Natural killer cell (primary cell): ENCODE results near the gene ACSS2. TPM values are rescaled to one million over a fixed set of nuclear protein-coding genes. Genes with fewer than 3 reads are reported as not detected.

Source experiments
- ATAC-seq, 3 donors: fragments of 150-1000 bp in 2 of 3; fragments of 200-7000 bp in 1 of 3; cut with Tn5 transposase; 1 replicate in 1 of 3; 2 replicates in 2 of 3; pipeline ENCODE4 v1.10.0; 2021; ENCODE audit warnings: mild to moderate bottlenecking in 2 of 3, moderate library complexity in 2 of 3
- DNase-seq, 2 donors: peaks; one replicate each; pipeline versions ENCODE4 v3.0.0 to v3.0.0-alpha.2; 2013 to 2021; ENCODE audit warnings: mixed read lengths in 1 of 2
- H3K27ac ChIP-seq: one replicate; pipeline ENCODE4 v1.5.1; 2013; ENCODE audit warnings: mild to moderate bottlenecking, low read length
- H3K27me3 ChIP-seq: one replicate; pipeline ENCODE4 v1.6.1; 2013; ENCODE audit warnings: low read length; ENCODE audit not compliant: control insufficient read depth, insufficient read depth
- H3K36me3 ChIP-seq: one replicate; pipeline ENCODE4 v1.6.1; 2013; ENCODE audit warnings: low read length; ENCODE audit not compliant: control insufficient read depth, insufficient read depth
- H3K4me1 ChIP-seq: one replicate; pipeline ENCODE4 v1.6.1; 2013; ENCODE audit warnings: low read length; ENCODE audit not compliant: control insufficient read depth, insufficient read depth
- H3K4me3 ChIP-seq: one replicate; pipeline ENCODE4 v1.5.1; 2013; ENCODE audit warnings: low read length
- H3K9me3 ChIP-seq: one replicate; pipeline ENCODE4 v1.6.1; 2013; ENCODE audit warnings: low read length; ENCODE audit not compliant: control insufficient read depth, insufficient read depth
- H3K27ac Mint-ChIP-seq, 2 donors: one replicate each; pipeline ENCODE4 v1.8.0; 2022; ENCODE audit warnings: mild to moderate bottlenecking in 2 of 2, mixed read lengths in 2 of 2, moderate library complexity in 1 of 2
- H3K27me3 Mint-ChIP-seq, 2 donors: one replicate each; pipeline ENCODE4 v1.8.0; 2022; ENCODE audit warnings: low read depth in 2 of 2, mixed read lengths in 2 of 2
- H3K36me3 Mint-ChIP-seq: one replicate; pipeline ENCODE4 v1.8.0; 2022; ENCODE audit warnings: mixed read lengths
- H3K4me1 Mint-ChIP-seq, 2 donors: one replicate each; pipeline ENCODE4 v1.8.0; 2022; ENCODE audit warnings: mixed read lengths in 2 of 2
- H3K4me3 Mint-ChIP-seq: one replicate; pipeline ENCODE4 v1.8.0; 2022; ENCODE audit warnings: mild to moderate bottlenecking, moderate library complexity, mixed read lengths
- H3K9me3 Mint-ChIP-seq, 2 donors: one replicate each; pipeline ENCODE4 v1.8.0; 2022; ENCODE audit warnings: mixed read lengths in 2 of 2
- CTCF ChIP-seq: fragments of 200-600 bp; IDR thresholded peaks from one replicate; pipeline ENCODE4 v1.8.0; 2022; ENCODE audit warnings: antibody characterized with exemption
- WGBS: methylation state at CpG from one replicate; pipeline ENCODE4 v1.1.7; 2013; ENCODE audit warnings: missing lambda C conversion rate; ENCODE audit not compliant: insufficient coverage; 5-methylcytosine and 5-hydroxymethylcytosine counted together
- intact Hi-C: fragments of 100-400 bp; cut with micrococcal nuclease; formaldehyde crosslinking; loops from one replicate; pipeline ENCODE4 v1.14.2; 2022
- total RNA-seq, 4 donors: library from RNA; stranded (reverse); fragments of 120-200 nt in 1 of 4; gene quantifications; one replicate each; pipeline versions ENCODE4 v1.2.3 to v1.2.4, GENCODE V29; 2013 to 2022

Gene ACSS2
- total RNA-seq, 3 donors from 2014 or later (not counting 1 experiment from before 2014, with no cell fraction given), result 2.4 to 11.4 (median 7.5) TPM

GRCh38 chr20:34849778-34850177, 26.6 kb upstream of the ACSS2 start:
- Histone ChIP-seq H3K27me3 (no peaks in the 10 kb centered on the region), H3K4me1 (no peaks in the 10 kb centered on the region), H3K27ac (no peak overlapping the region), H3K4me3 (no peak overlapping the region), H3K36me3 (no peaks in the 10 kb centered on the region), H3K9me3 (no peaks in the 10 kb centered on the region)
- Mint-ChIP-seq H3K4me1 (peaks cover 0 to 5% of the 10 kb centered on the region in 2 donors), H3K27me3 (no peaks in the 10 kb centered on the region), H3K9me3 (no peaks in the 10 kb centered on the region), H3K27ac (no peak overlapping the region), H3K36me3 (no peaks in the 10 kb centered on the region), H3K4me3 (no peak overlapping the region)
- intact Hi-C loops, result no loop called here
- DNase-seq (no peak), ATAC-seq (no peak)
- no peak for TF ChIP-seq CTCF
- 87% methylated on average over 9 of the region's 9 CpGs for WGBS

GRCh38 chr20:34850969-34851368, 25.4 kb upstream of the ACSS2 start:
- no peak for DNase-seq
- Histone ChIP-seq H3K4me3 (no peak overlapping the region), H3K27me3 (no peaks in the 10 kb centered on the region), H3K27ac (no peak overlapping the region), H3K9me3 (no peaks in the 10 kb centered on the region), H3K36me3 (no peaks in the 10 kb centered on the region), H3K4me1 (no peaks in the 10 kb centered on the region)
- no peak for ATAC-seq
- TF ChIP-seq CTCF, result no peak
- intact Hi-C loops, result no loop called here
- WGBS, result 95% methylated on average over 14 of the region's 14 CpGs
- Mint-ChIP-seq H3K27ac (no peak overlapping the region), H3K4me1 (peaks cover 0 to 5% of the 10 kb centered on the region in 2 donors), H3K4me3 (no peak overlapping the region), H3K36me3 (no peaks in the 10 kb centered on the region), H3K9me3 (no peaks in the 10 kb centered on the region), H3K27me3 (no peaks in the 10 kb centered on the region)

- H3K36me3 ChIP-seq, result no peaks in the 10 kb centered on the region
- no peak overlapping the region for H3K4me3 ChIP-seq
- intact Hi-C loops, result no loop called here
- H3K4me1 ChIP-seq, result no peaks in the 10 kb centered on the region
- DNase-seq (no peak), ATAC-seq (no peak)
- H3K27me3 ChIP-seq, result no peaks in the 10 kb centered on the region
- 92% methylated on average over 2 of the region's 4 CpGs for WGBS
- H3K4me3 Mint-ChIP-seq, result no peak overlapping the region
- H3K9me3 Mint-ChIP-seq, result no peaks in the 10 kb centered on the region
- peaks cover 0 to 5% of the 10 kb centered on the region in 2 donors for H3K4me1 Mint-ChIP-seq
- H3K27ac Mint-ChIP-seq, result no peak overlapping the region
- no peaks in the 10 kb centered on the region for H3K27me3 Mint-ChIP-seq
- no peaks in the 10 kb centered on the region for H3K36me3 Mint-ChIP-seq
- no peak for TF ChIP-seq CTCF
- H3K9me3 ChIP-seq, result no peaks in the 10 kb centered on the region
- no peak overlapping the region for H3K27ac ChIP-seq
Measured at GRCh38 chr20:34852298-34852697, 24.1 kb upstream of the ACSS2 start.

GRCh38 chr20:34859367-34859766, 17.0 kb upstream of the ACSS2 start:
- DNase-seq, result no peak
- H3K36me3 ChIP-seq, result no peaks in the 10 kb centered on the region
- H3K27ac ChIP-seq, result no peak overlapping the region
- no peaks in the 10 kb centered on the region for H3K9me3 ChIP-seq
- no peaks in the 10 kb centered on the region for H3K4me1 ChIP-seq
- no peaks in the 10 kb centered on the region for H3K36me3 Mint-ChIP-seq
- ATAC-seq, result no peak
- no peak overlapping the region for H3K27ac Mint-ChIP-seq
- no peaks in the 10 kb centered on the region for H3K4me1 Mint-ChIP-seq
- H3K4me3 Mint-ChIP-seq, result no peak overlapping the region
- no peak for TF ChIP-seq CTCF
- WGBS, result 97% methylated on average over 26 of the region's 26 CpGs
- no peaks in the 10 kb centered on the region for H3K9me3 Mint-ChIP-seq
- H3K27me3 Mint-ChIP-seq, result no peaks in the 10 kb centered on the region
- intact Hi-C loops, result no loop called here
- H3K4me3 ChIP-seq, result no peak overlapping the region
- H3K27me3 ChIP-seq, result no peaks in the 10 kb centered on the region
